Muscle layer of duodenum (tissue), 2 donors: Measurements from ENCODE around the gene WDSUB1.

Experiments used
- H3K27ac ChIP-seq: one replicate; pipeline ENCODE4 v1.7.0; 2013; ENCODE audit warnings: mild to moderate bottlenecking, low read length
- H3K27me3 ChIP-seq: one replicate; pipeline ENCODE4 v1.7.0; 2013; ENCODE audit warnings: low read depth, mild to moderate bottlenecking, control low read depth, low read length
- H3K36me3 ChIP-seq, 2 donors: one replicate each; pipeline ENCODE4 v1.7.0; 2013; ENCODE audit warnings: low read length in 2 of 2, control low read depth in 1 of 2, mild to moderate bottlenecking in 1 of 2; ENCODE audit not compliant: insufficient read depth in 2 of 2, control insufficient read depth in 1 of 2
- H3K4me1 ChIP-seq, 2 donors: one replicate each; pipeline ENCODE4 v1.7.0; 2013; ENCODE audit warnings: low read length in 2 of 2, mild to moderate bottlenecking in 2 of 2, control low read depth in 1 of 2, moderate library complexity in 1 of 2; ENCODE audit not compliant: insufficient read depth in 2 of 2, control insufficient read depth in 1 of 2
- H3K4me3 ChIP-seq, 2 donors: one replicate each; pipeline ENCODE4 v1.7.0; 2013; ENCODE audit warnings: low read length in 2 of 2, low read depth in 1 of 2, mild to moderate bottlenecking in 1 of 2
- H3K9me3 ChIP-seq, 2 donors: one replicate each; pipeline ENCODE4 v1.7.0; 2013; ENCODE audit warnings: low read length in 2 of 2, control low read depth in 1 of 2, mild to moderate bottlenecking in 1 of 2; ENCODE audit not compliant: control insufficient read depth in 1 of 2
- donor health status: healthy.

The WDSUB1 gene

GRCh38 chr2:159192371-159192918 lies 94.1 kb downstream of the WDSUB1 start:
- H3K4me3 ChIP-seq, result no peak overlapping the region
- H3K36me3 ChIP-seq, result peaks cover 16 to 48% of the 10 kb centered on the region in 2 donors
- peaks cover 0 to 3% of the 10 kb centered on the region in 2 donors for H3K4me1 ChIP-seq
- no peak overlapping the region for H3K27ac ChIP-seq
- H3K9me3 ChIP-seq, result no peaks in the 10 kb centered on the region
- no peaks in the 10 kb centered on the region for H3K27me3 ChIP-seq

DNA sequence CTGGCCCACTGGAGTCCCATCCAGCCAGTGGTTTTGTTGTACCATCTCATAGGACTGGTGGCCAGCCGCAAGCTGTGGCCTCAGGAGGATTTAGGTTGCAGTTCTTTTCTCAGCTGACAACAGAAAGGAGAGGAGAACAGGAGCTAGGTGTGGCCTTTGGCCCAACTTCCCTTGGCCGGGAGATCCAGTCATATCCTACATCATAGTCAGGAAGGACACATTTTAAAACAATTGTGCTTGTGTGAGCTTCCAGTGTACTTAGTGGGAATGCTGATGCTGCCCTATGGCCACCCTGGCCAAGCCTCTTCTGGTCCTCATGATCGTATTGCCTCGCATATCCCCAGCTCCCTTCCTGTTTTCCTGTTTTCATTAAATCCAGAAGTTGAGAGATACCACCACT lies 98.1 kb downstream of the WDSUB1 start:
- Histone ChIP-seq H3K9me3 (no peaks in the 10 kb centered on the region), H3K36me3 (peaks cover 18 to 30% of the 10 kb centered on the region in 2 donors), H3K27ac (no peak overlapping the region), H3K4me1 (peaks cover 3 to 8% of the 10 kb centered on the region in 2 donors), H3K4me3 (no peak overlapping the region), H3K27me3 (no peaks in the 10 kb centered on the region)

GRCh38 chr2:159187106-159187505 lies 99.4 kb downstream of the WDSUB1 start:
- Histone ChIP-seq H3K27ac (no peak overlapping the region), H3K4me3 (no peak overlapping the region), H3K27me3 (no peaks in the 10 kb centered on the region), H3K4me1 (peaks cover 3 to 8% of the 10 kb centered on the region in 2 donors), H3K36me3 (peaks cover 14 to 30% of the 10 kb centered on the region in 2 donors), H3K9me3 (no peaks in the 10 kb centered on the region)

GRCh38 chr2:159186462-159186861 lies 100.0 kb downstream of the WDSUB1 start:
- Histone ChIP-seq H3K27ac (no peak overlapping the region), H3K4me3 (no peak overlapping the region), H3K36me3 (peaks cover 14 to 24% of the 10 kb centered on the region in 2 donors), H3K9me3 (no peaks in the 10 kb centered on the region), H3K4me1 (peaks cover 3 to 8% of the 10 kb centered on the region in 2 donors), H3K27me3 (no peaks in the 10 kb centered on the region)
